Karpas-422 (cell line): ENCODE data around the gene PLA2R1. TPM values are rescaled to one million over a fixed set of nuclear protein-coding genes. Genes with fewer than 3 reads are reported as not detected.

ENCODE experiments used
- DNase-seq: peaks from one replicate; pipeline ENCODE4 v3.0.0-alpha.2; 2015
- H2AFZ ChIP-seq: fragments of 200-600 bp; sonication (generic); 2 replicates; pipeline ENCODE4 v1.6.1; 2014; ENCODE audit warnings: antibody characterized with exemption, low read length, mixed read lengths
- H3K27ac ChIP-seq: fragments of 200-600 bp; sonication (generic); 2 replicates; pipeline ENCODE4 v1.5.1; 2014; ENCODE audit warnings: mild to moderate bottlenecking, low read length, moderate library complexity
- H3K27me3 ChIP-seq: fragments of 200-600 bp; sonication (generic); 2 replicates; pipeline ENCODE4 v1.6.1; 2014; ENCODE audit warnings: low read length, mixed read lengths
- H3K36me3 ChIP-seq: fragments of 200-600 bp; sonication (generic); 2 replicates; pipeline ENCODE4 v1.6.1; 2014; ENCODE audit warnings: low read length, mixed read lengths; ENCODE audit not compliant: insufficient read depth
- H3K4me1 ChIP-seq: fragments of 200-600 bp; sonication (generic); 2 replicates; pipeline ENCODE4 v1.6.1; 2014; ENCODE audit warnings: mild to moderate bottlenecking, low read length, mixed read lengths
- H3K4me2 ChIP-seq: fragments of 200-600 bp; sonication (generic); 2 replicates; pipeline ENCODE4 v1.6.1; 2014; ENCODE audit warnings: low read length, low read depth, mild to moderate bottlenecking; ENCODE audit not compliant: poor library complexity, severe bottlenecking
- H3K4me3 ChIP-seq: fragments of 200-600 bp; sonication (generic); 2 replicates; pipeline ENCODE4 v1.5.1; 2014; ENCODE audit warnings: mild to moderate bottlenecking, antibody characterized with exemption, low read length, mixed read lengths
- H3K79me2 ChIP-seq: fragments of 200-600 bp; sonication (generic); 2 replicates; pipeline ENCODE4 v1.6.1; 2014; ENCODE audit warnings: mild to moderate bottlenecking, low read length, mixed read lengths
- H3K9ac ChIP-seq: fragments of 200-600 bp; sonication (generic); 2 replicates; pipeline ENCODE4 v1.6.0; 2014; ENCODE audit warnings: low read length
- H3K9me2 ChIP-seq: fragments of 200-600 bp; sonication (generic), shearing (Covaris generic); replicated peaks from 2 replicates; pipeline ENCODE4 v1.6.0; 2014; ENCODE audit warnings: mild to moderate bottlenecking, low read length, moderate library complexity; ENCODE audit not compliant: insufficient read depth
- H3K9me3 ChIP-seq: fragments of 300-700, 200-600 bp; sonication (generic); 2 replicates; pipeline ENCODE4 v1.6.1; 2014; ENCODE audit warnings: low read length, mixed read lengths
- H4K20me1 ChIP-seq: fragments of 200-600 bp; sonication (generic); 2 replicates; pipeline ENCODE4 v1.6.1; 2014; ENCODE audit warnings: mild to moderate bottlenecking, antibody characterized with exemption, low read length, low read depth; ENCODE audit not compliant: insufficient read depth
- total RNA-seq: library from RNA; depleted of rRNA; stranded (reverse); fragments of >200 nt; shearing (Covaris generic); gene quantifications from 2 replicates; pipeline ENCODE4 v1.2.3, GENCODE V29; 2014; ENCODE audit warnings: low replicate concordance

PLA2R1 gene
- total RNA-seq, 1 experiment from 2014 or later: not detected

- no peak overlapping the region for H3K4me3 ChIP-seq
- H3K9me3 ChIP-seq: no peaks in the 10 kb centered on the region
- no peak overlapping the region for H2AFZ ChIP-seq
- no peaks in the 10 kb centered on the region for H3K27me3 ChIP-seq
- H3K9me2 ChIP-seq: no peaks in the 10 kb centered on the region
- H3K36me3 ChIP-seq: no peaks in the 10 kb centered on the region
- H3K9ac ChIP-seq: no peak overlapping the region
- no peaks in the 10 kb centered on the region for H4K20me1 ChIP-seq
- no peak overlapping the region for H3K27ac ChIP-seq
- DNase-seq: peak; percentile 79
- H3K4me1 ChIP-seq: no peaks in the 10 kb centered on the region
- no peaks in the 10 kb centered on the region for H3K79me2 ChIP-seq
- H3K4me2 ChIP-seq: no peak overlapping the region
These were observed 140.5 kb downstream of the PLA2R1 start for GRCh38 chr2:159921752-159922404.

GRCh38 chr2:159916511-159916910 lies 145.9 kb downstream of the PLA2R1 start:
- Histone ChIP-seq H3K9me3 (no peaks in the 10 kb centered on the region), H3K27me3 (no peaks in the 10 kb centered on the region), H4K20me1 (no peaks in the 10 kb centered on the region), H3K27ac (no peak overlapping the region), H3K4me1 (no peaks in the 10 kb centered on the region), H3K4me2 (no peak overlapping the region), H3K9ac (no peak overlapping the region), H3K9me2 (no peaks in the 10 kb centered on the region), H2AFZ (no peak overlapping the region), H3K79me2 (no peaks in the 10 kb centered on the region), H3K4me3 (no peak overlapping the region), H3K36me3 (no peaks in the 10 kb centered on the region)
- no peak for DNase-seq

GRCh38 chr2:159913900-159914299 lies 148.5 kb downstream of the PLA2R1 start:
- Histone ChIP-seq H3K9me2 (no peaks in the 10 kb centered on the region), H4K20me1 (no peaks in the 10 kb centered on the region), H3K4me3 (no peak overlapping the region), H3K27me3 (0 out of 2 replicates have a peak, but pooled peaks cover 1% of the 10 kb centered on the region), H3K79me2 (no peaks in the 10 kb centered on the region), H2AFZ (no peak overlapping the region), H3K27ac (no peak overlapping the region), H3K36me3 (no peaks in the 10 kb centered on the region), H3K4me1 (no peaks in the 10 kb centered on the region), H3K9ac (no peak overlapping the region), H3K4me2 (no peak overlapping the region), H3K9me3 (no peaks in the 10 kb centered on the region)
- no peak for DNase-seq

GRCh38 chr2:159912580-159912979 lies 149.8 kb downstream of the PLA2R1 start:
- Histone ChIP-seq H3K9me2 (no peaks in the 10 kb centered on the region), H3K27ac (no peak overlapping the region), H3K4me2 (no peak overlapping the region), H3K27me3 (0 out of 2 replicates have a peak, but pooled peaks cover 2% of the 10 kb centered on the region), H3K36me3 (no peaks in the 10 kb centered on the region), H3K79me2 (no peaks in the 10 kb centered on the region), H2AFZ (no peak overlapping the region), H4K20me1 (no peaks in the 10 kb centered on the region), H3K9ac (no peak overlapping the region), H3K4me3 (no peak overlapping the region), H3K4me1 (no peaks in the 10 kb centered on the region), H3K9me3 (no peaks in the 10 kb centered on the region)
- no peak for DNase-seq

- H3K9ac ChIP-seq: no peak overlapping the region
- H3K9me2 ChIP-seq: no peaks in the 10 kb centered on the region
- no peak overlapping the region for H3K4me3 ChIP-seq
- H4K20me1 ChIP-seq: no peaks in the 10 kb centered on the region
- no peak overlapping the region for H3K27ac ChIP-seq
- H3K36me3 ChIP-seq: no peaks in the 10 kb centered on the region
- no peaks in the 10 kb centered on the region for H3K79me2 ChIP-seq
- no peak overlapping the region for H2AFZ ChIP-seq
- DNase-seq: no peak
- H3K4me2 ChIP-seq: no peak overlapping the region
- 0 out of 2 replicates have a peak, but pooled peaks cover 2% of the 10 kb centered on the region for H3K27me3 ChIP-seq
- no peaks in the 10 kb centered on the region for H3K9me3 ChIP-seq
- H3K4me1 ChIP-seq: no peaks in the 10 kb centered on the region
These were observed 151.5 kb downstream of the PLA2R1 start for GRCh38 chr2:159910951-159911350.

- H3K27ac ChIP-seq: no peak overlapping the region
- H3K4me2 ChIP-seq: no peak overlapping the region
- H4K20me1 ChIP-seq: no peaks in the 10 kb centered on the region
- H2AFZ ChIP-seq: no peak overlapping the region
- H3K4me3 ChIP-seq: no peak overlapping the region
- no peaks in the 10 kb centered on the region for H3K9me2 ChIP-seq
- 0 out of 2 replicates have a peak, but pooled peaks cover 2% of the 10 kb centered on the region for H3K27me3 ChIP-seq
- H3K79me2 ChIP-seq: no peaks in the 10 kb centered on the region
- no peak for DNase-seq
- H3K36me3 ChIP-seq: no peaks in the 10 kb centered on the region
- H3K4me1 ChIP-seq: no peaks in the 10 kb centered on the region
- H3K9ac ChIP-seq: no peak overlapping the region
- no peaks in the 10 kb centered on the region for H3K9me3 ChIP-seq
These were observed 153.8 kb downstream of the PLA2R1 start for GRCh38 chr2:159908623-159909022.

- H4K20me1 ChIP-seq: no peaks in the 10 kb centered on the region
- H3K27ac ChIP-seq: no peak overlapping the region
- no peak overlapping the region for H3K9ac ChIP-seq
- 0 out of 2 replicates have a peak, but pooled peaks cover 2% of the 10 kb centered on the region for H3K27me3 ChIP-seq
- H3K4me1 ChIP-seq: no peaks in the 10 kb centered on the region
- no peaks in the 10 kb centered on the region for H3K36me3 ChIP-seq
- H3K9me2 ChIP-seq: no peaks in the 10 kb centered on the region
- no peak overlapping the region for H3K4me3 ChIP-seq
- no peaks in the 10 kb centered on the region for H3K79me2 ChIP-seq
- no peak for DNase-seq
- no peak overlapping the region for H3K4me2 ChIP-seq
- H3K9me3 ChIP-seq: no peaks in the 10 kb centered on the region
- no peak overlapping the region for H2AFZ ChIP-seq
These were observed 154.5 kb downstream of the PLA2R1 start for GRCh38 chr2:159907909-159908308.

- H4K20me1 ChIP-seq: no peaks in the 10 kb centered on the region
- no peaks in the 10 kb centered on the region for H3K4me1 ChIP-seq
- H3K27ac ChIP-seq: no peak overlapping the region
- H2AFZ ChIP-seq: no peak overlapping the region
- H3K79me2 ChIP-seq: no peaks in the 10 kb centered on the region
- H3K9me3 ChIP-seq: no peaks in the 10 kb centered on the region
- no peak overlapping the region for H3K4me2 ChIP-seq
- H3K9ac ChIP-seq: no peak overlapping the region
- no peak for DNase-seq
- no peaks in the 10 kb centered on the region for H3K36me3 ChIP-seq
- H3K4me3 ChIP-seq: no peak overlapping the region
- no peaks in the 10 kb centered on the region for H3K9me2 ChIP-seq
- H3K27me3 ChIP-seq: 0 out of 2 replicates have a peak, but pooled peaks cover 2% of the 10 kb centered on the region
These were observed 156.3 kb downstream of the PLA2R1 start for GRCh38 chr2:159905926-159906714.
